WERI-Rb-1 (cell line): ENCODE results near the gene RCBTB2.

Source experiments
- DNase-seq: peaks from one replicate; pipeline ENCODE4 v3.0.0-alpha.2; 2020
- H3K27ac ChIP-seq: fragments of 250-450 bp; sonication (Bioruptor Pico); 2 replicates; pipeline ENCODE4 v1.5.1; 2020; ENCODE audit warnings: mild to moderate bottlenecking, moderate library complexity
- H3K27me3 ChIP-seq: fragments of 250-450 bp; sonication (Bioruptor Pico); 2 replicates; pipeline ENCODE4 v1.5.1; 2021; ENCODE audit warnings: mild to moderate bottlenecking, low read depth, moderate library complexity; ENCODE audit not compliant: insufficient read depth, severe bottlenecking
- H3K36me3 ChIP-seq: fragments of 250-450 bp; sonication (Bioruptor Pico); 2 replicates; pipeline ENCODE4 v1.5.1; 2020; ENCODE audit warnings: mild to moderate bottlenecking, moderate library complexity
- H3K4me3 ChIP-seq: 2 replicates; pipeline ENCODE4 v1.5.1; 2011; ENCODE audit warnings: low read depth, mild to moderate bottlenecking, control low read depth, low read length
- H3K9me3 ChIP-seq: fragments of 250-450 bp; sonication (Bioruptor Pico); 2 replicates; pipeline ENCODE4 v1.5.1; 2021; ENCODE audit warnings: mild to moderate bottlenecking, moderate library complexity; ENCODE audit not compliant: severe bottlenecking
- CTCF ChIP-seq: IDR thresholded peaks from 2 replicates; pipeline ENCODE4 v1.5.1; 2011; ENCODE audit warnings: low read depth, mild to moderate bottlenecking, control low read depth, inconsistent platforms, low read length

RCBTB2 gene

GRCh38 chr13:48535766-48536165 lies 2.9 kb upstream of the RCBTB2 start:
- Histone ChIP-seq H3K4me3 (no peak overlapping the region), H3K36me3 (no peaks in the 10 kb centered on the region), H3K9me3 (no peaks in the 10 kb centered on the region), H3K27ac (no peak overlapping the region), H3K27me3 (no peaks in the 10 kb centered on the region)
- TF ChIP-seq CTCF = no peak
- no peak for DNase-seq

GRCh38 chr13:48534911-48535501 lies 2.1 kb upstream of the RCBTB2 start:
- Histone ChIP-seq H3K36me3 (no peaks in the 10 kb centered on the region), H3K27me3 (no peaks in the 10 kb centered on the region), H3K27ac (no peak overlapping the region), H3K9me3 (no peaks in the 10 kb centered on the region), H3K4me3 (no peak overlapping the region)
- no peak for TF ChIP-seq CTCF
- DNase-seq = no peak

DNA sequence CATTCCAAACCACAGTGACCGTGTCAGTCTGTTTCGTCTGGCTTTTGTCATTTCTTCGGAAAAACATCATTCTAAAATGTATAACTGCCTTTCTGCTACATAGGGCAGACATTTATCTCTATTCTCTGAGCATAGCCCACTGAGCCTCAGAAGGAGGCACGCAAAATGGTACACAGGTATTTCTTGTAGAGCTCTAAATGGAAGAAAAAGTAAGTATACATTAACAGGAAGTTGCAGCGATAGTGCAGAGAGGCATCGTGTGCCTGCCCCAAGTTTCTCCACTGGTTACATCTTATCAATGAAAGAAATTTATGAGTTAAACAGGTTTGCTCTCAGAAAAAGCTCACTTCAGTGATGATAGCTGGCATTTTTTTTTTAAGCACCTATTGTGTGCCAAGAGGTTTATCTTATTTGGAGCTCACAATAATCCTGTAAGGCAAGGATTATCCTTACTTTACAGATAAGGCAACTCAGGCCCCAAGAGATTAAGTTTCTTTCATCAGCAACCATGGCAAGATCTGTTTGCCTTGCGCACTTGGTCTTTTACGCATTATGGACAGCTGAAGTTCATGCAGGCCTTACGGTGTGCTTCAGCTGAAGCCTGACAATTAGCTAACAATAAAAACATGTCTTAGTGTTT lies 1.2 kb upstream of the RCBTB2 start:
- H3K4me3 ChIP-seq = no peak overlapping the region
- H3K36me3 ChIP-seq = no peaks in the 10 kb centered on the region
- no peaks in the 10 kb centered on the region for H3K9me3 ChIP-seq
- H3K27me3 ChIP-seq = no peaks in the 10 kb centered on the region
- no peak for DNase-seq
- no peak overlapping the region for H3K27ac ChIP-seq
- TF ChIP-seq CTCF = no peak

- Histone ChIP-seq H3K9me3 (no peaks in the 10 kb centered on the region), H3K27me3 (no peaks in the 10 kb centered on the region), H3K27ac (no peak overlapping the region), H3K4me3 (no peak overlapping the region), H3K36me3 (no peaks in the 10 kb centered on the region)
- no peak for DNase-seq
- no peak for TF ChIP-seq CTCF
Observed at GRCh38 chr13:48532256-48532505, 699 bp downstream of the RCBTB2 start.

DNA sequence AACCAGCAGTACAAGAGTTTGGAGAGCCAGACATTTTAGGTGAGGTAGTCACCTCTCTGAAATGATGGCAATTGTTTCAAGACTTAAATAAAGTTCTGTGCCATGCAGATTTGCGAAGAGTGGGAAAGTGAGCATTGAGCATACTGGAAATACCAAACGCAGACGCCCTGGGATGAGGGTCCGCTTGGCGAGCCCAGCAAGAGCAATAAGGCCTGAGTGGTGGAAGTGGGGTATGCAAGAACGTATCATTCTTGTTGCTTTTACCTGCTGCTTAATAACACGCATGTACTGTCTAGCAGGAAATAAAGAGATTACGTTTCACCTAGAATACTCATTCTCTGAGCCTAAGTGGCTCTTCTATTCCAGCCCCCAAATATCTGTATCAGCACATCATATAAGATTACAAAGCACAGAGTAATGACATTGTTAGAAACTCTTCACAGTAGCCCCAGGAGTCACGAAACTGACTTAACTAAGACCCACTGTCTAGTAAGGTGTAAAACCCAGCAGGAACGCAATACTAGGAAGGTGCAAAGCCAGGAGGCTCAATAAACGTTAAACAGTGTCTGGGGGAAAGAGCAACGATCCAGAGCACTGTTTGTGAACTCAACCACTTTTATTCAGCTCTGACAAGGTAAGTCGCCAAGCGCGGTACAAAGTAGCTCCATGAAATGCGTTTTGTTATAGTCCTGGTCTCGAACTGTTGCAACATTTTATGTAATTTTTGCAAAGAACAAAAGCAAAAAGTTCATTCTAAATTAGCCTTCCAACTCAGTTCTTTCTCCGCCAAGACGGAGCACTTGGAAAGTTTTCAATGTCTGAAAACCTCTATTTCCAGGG lies 1.2 kb downstream of the RCBTB2 start:
- Histone ChIP-seq H3K27me3 (no peaks in the 10 kb centered on the region), H3K9me3 (no peaks in the 10 kb centered on the region), H3K36me3 (no peaks in the 10 kb centered on the region), H3K27ac (no peak overlapping the region), H3K4me3 (no peak overlapping the region)
- no peak for DNase-seq
- no peak for TF ChIP-seq CTCF
